ENCODE measurements around the gene RNF138.
"Not testable (repeated sequence)": the region's sequence is repeated elsewhere in the genome, so short reads cannot be mapped to it uniquely, and the experiment has no call there.

The RNF138 gene

DNA sequence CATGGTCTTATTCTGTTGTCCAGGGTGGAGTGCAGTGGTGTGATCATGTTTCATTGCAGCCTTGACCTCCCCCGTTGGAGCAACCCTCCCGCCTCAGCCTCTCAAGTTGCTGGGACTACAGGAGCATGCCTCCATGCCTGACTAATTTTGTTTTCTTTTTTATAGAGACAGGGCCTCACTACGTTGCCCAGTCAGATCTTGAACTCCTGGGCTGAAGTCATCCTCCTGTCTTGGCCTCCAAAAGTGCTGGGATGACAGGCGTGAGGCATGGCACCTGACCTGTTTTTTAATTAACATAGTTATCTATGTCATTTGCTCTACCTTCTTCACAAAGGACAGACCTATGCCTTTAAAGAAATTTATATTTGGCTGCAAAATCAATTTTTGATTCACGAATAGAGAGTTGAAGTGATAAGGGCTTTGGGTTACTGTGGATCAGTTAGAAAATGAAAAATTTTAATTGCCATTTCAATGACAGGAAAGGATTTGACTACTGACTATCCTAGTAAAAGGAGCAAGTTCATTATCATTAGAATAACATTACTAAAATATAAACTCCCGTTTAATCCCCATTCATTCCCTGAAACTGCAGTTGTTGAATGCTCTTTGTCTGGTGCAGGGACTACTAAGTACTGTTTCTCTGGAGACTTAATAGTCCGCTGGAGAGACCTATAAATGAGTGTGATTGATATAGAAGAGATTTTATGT, 3.7 kb downstream of the RNF138 start:
- DNase-seq (ENCODE audit: low spot score), result no peak

DNA sequence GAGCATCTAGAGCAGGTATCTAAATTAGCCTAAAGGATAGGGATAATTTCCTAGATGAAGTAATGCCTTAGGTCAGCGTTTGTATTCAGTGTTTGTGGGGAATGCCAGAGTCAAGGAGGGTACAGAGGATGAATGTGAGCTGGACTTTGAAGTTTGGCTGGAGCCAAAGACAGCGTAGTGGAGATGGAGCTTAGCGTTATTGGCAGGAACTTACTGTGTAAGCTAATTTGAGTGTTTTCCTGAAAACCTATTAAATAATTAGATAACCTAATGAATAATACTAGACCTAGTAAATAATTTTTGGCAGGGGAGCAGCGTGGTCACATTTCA, 4.2 kb downstream of the RNF138 start:
- DNase-seq (ENCODE audit: low spot score), result no peak

DNA sequence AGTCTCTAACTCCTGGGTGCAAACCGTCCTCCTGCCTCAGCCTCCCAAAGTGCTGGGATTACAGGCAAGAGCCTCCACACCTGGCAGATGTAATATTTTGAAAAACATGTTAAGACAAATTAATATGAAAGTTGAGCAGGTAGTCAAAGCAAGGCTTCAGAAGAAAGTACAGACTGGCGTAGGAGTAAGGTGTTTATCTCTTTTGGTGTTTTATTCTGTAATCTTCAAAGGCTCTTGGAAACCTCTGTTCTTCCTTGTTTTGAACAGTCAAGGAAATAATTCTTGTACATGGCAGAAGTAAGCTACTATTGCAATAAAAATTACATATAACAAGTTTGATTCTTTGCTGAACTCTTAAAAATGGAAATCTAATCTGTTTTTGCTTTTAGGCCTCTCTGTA, 5.3 kb downstream of the RNF138 start:
- no peak for DNase-seq (ENCODE audit: low spot score)

DNA sequence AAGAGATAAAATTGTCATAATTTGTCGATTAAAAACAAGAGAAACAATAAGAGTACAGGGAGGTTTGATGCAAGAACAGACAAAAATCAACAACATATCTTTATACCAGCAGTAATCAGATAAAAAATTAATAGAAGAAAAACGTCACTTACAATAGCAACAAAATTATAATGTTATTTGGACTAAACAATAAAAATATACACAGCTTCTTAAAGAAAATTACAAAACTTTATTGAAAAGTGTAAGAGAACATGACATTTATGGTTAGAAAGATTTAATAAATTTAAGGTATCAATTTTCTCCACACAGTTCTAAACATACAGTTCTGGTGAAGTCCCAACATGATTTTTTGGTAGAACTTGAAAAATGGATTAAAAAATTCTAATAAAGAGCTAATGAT, 12.8 kb downstream of the RNF138 start:
- no peak for DNase-seq (ENCODE audit: low spot score)

DNA sequence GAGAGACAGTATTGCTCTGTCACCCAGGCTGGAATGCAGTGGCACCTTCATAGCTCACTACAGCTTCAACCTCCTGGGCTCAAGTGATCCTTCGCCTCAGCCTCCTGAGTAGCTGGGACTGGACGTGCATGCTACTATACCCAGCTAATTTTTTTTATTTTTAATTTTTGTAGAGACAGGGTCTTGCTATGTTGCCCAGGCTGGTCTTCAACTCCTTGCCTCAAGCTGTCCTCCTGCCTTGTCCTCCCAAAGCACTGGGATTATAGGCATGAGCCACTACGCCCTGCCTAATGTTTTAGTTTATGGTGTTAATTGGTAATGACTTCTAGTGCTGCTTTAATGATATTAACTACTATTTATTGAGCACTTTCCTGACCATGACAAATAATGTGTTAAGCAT, 18.3 kb downstream of the RNF138 start:
- DNase-seq (ENCODE audit: low spot score), result no peak

DNA sequence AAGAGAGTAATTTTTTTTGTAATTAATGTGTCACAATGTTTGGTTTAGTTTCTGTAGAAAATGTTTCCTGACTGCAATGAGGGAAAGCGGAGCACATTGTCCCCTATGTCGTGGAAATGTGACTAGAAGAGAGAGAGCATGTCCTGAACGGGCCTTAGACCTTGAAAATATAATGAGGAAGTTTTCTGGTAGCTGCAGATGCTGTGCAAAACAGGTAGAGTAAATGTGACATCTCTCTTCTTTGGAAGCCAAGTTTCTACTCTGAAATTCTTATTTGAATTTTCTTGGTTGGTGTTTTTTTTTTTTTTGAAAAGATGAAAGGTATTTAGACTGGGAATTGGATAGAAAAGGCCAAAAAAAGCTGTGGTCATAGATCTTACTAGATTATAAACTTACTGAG, 20.0 kb downstream of the RNF138 start:
- no peak for DNase-seq (ENCODE audit: low spot score)

DNA sequence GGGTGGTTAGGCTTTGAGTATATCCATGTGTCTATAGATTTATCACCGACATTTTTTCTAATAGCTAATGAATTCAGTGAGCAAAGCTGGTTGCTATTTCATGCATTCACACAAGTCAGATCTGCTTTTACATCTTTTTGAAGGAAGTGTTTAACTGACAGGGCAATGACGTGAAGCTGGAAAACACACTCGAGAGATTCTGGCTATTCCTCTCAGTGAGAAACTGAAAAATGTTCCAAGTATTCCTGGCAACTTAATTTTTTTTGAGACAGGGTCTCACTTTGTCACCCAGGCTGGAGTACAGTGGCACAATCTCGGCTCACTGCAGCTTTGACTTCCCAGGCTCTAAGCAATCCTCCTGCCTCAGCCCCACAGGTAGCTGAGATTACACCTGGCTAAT, 21.2 kb downstream of the RNF138 start:
- no peak for DNase-seq (ENCODE audit: low spot score)

DNA sequence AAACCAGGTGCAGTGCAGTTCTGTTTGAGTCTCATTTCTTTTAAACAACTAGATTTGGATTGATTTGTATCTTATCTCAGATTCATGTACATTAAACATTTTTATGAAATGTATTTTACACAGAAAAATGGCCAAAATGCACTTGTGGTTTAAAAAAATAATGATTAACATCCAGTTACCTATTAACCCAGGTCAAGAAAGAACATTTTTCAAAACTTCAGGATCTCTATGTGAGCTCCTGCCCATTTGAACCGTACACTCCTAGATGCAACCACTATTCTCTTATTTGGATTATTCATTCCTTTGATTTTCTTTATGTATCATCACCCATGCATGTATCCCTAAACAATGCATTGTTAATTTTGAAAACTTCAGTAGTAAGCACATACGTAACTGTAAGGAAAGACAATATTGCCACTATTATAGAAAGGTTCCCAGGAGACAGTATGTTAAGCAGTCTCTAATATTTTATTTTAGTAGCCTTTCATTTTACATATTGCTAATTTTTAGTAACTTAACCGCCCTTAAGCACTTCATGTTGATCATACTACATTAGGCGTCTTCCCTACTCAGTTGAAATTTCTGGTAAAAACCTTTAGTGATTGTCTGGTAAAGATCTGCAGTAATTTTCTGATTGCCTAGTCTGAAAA, 22.7 kb downstream of the RNF138 start:
- DNase-seq (ENCODE audit: low spot score), result no peak

DNA sequence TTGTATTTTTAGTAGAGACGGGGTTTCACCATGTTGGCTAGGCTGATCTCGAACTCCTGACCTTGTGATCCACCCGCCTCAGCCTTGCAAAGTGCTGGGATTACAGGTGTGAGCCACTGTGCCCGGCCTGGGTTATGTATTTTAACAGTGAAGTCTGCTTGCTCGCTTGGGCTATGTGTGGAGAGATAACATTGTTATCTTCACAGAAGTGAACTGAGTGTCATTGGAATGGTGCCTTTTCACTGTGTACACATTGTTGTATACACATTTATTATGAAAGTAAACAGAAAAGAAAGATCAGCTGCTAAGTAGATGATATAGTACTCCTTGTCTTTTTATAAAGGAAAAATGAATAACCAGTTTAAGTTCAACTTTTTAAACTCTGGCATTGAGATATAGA, 30.4 kb downstream of the RNF138 start:
- no peak for DNase-seq (ENCODE audit: low spot score)

DNA sequence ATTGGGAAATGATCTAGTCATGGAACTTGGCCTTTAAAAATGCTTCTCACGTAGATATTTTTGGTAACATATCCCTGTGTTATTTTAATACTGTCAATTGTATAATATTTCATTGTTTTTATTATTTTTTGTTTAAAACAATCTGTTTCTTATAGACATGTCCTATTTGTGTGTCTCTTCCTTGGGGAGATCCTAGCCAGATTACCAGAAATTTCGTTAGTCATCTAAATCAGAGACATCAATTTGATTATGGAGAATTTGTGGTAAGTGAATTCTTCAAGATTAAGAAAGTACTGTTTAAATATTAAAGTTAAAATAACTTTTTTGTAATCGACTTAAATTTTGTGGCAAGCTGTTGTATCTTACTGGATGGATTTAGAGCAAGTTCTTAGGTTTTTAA, 34.9 kb downstream of the RNF138 start:
- no peak for DNase-seq (ENCODE audit: low spot score)

DNA sequence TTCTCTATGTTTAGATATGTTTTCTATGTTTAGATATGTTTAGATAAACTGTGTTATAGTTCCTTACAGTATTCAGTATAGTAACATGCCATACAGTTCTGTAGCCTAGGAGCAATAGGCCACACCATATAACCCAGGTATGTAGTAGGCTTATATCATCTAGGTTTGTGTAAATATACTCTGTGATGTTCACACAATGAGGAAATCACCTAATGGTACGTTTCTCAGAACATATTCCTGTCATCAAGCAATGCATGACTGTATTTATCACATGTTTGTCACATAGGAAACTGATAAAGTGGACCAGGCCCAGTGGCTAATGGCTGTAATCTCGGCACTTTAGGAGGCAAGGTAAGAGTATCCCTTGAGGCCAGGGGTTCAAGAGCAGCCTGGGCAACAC, 44.0 kb downstream of the RNF138 start:
- no peak for DNase-seq (ENCODE audit: low spot score)

DNA sequence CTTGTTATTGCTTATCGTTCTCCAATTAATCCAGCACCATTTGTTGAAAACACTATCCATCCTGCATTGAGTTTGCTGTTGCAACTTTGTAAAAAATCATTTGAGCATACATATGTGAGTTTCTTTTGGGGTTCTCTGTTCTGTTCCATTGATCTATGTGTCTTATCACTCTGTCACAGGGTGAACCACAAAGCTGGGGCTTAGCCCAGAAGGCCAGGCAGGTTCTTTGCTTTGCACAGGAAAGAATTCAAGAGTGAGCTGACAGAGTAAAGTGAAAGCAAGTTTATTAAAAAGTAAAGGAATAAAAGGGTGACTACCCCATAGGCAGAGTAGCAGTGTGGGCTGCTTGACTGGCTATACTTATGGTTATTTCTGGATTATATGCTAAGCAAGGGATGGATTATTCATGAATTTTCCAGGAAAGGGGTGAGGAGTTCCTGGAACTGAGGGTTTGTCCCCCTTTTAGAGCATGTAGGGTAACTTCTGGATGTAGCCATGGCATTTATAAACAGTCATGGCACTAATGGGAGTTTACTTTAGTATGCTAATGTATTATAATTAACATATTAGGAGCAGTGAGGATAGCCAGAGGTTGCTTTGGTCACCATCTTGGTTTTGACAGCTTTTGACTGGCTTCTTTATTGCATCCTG, 46.8 kb downstream of the RNF138 start:
- DNase-seq (ENCODE audit: low spot score), result no peak

DNA sequence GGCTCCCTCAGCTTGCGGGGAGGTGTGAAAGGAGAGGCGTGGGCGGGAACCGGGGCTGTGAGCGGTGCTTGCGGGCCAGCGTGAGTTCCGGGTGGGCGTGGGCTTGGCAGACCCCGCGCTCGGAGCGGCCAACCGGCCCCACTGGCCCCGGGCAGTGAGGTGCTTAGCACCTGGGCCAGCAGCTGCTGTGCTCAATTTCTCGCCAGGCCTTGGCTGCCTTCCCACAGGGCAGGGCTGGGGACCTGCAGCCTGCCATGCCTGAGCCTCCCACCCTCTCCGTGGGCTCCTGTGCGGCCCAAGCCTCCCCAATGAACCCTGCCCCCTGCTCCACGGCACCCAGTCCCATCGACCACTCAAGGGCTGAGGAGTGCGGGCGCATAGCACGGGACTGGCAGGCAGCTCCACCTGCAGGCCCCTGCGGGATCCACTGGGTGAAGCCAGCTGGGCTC, 48.2 kb downstream of the RNF138 start:
- no peak for DNase-seq (ENCODE audit: low spot score)

DNA sequence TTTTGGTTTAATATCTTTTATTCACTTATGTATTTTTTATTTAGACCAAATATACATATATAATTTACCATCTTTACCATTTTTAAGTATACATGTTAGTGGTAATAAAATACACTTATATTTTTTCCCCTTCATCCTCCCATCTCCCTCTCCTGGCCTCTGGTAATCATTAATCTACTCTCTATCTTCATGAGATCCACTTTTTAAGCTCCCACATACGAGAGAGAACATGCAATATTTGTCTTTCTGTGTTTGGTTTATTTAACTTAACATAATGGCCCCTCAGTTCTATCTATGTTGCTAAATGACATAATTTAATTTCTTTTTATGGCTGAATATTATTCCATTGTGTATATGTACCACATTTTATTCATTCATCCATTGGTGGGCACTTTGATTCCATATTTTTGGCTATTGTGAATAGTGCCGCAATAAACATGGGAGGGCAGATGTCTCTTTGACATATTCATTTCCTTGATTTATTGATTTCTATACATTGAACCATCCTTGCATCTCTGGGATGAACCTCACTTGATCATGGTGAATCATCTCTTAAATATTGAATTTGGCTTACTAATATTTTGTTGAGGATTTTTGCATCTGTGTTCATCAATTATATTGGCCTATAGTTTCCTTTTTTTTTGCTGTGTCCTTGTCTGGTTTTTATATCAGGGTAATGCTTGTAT, 56.7 kb downstream of the RNF138 start:
- DNase-seq (ENCODE audit: low spot score), result no peak

DNA sequence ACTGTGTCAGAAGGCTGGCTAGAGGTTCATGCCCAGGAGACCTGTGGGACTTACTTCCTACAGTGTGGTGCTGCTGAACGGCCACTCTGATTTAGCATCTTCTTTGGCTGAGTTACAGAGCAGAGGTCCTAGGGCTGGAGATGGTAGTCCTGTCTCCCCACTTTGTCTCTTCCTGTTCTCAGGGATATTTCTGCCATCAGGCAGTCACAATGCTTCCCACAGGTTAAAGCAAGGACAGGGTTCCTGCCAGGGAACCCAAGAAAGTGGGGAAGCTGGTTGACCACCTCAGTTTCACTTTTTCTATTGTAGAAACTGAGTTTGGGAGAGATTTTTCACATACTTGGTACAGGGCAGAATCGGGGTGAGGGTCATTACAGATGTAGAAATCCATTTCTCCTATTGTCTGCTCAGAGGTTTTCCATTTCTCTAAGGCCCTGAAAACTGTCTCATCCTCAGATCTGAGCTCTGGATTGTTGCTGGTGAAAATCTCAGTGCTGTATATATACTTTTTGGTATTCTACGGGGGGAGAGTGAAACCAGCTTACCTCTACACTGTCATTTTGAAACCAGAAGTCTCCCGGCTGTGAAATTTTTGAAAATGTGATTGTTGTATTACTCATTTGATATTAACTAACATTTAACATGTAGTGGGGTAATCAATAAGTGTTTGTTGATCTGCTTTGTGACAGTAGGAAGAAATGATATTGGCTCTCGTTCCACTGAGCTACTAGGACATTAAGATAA, 61.2 kb downstream of the RNF138 start:
- no peak for DNase-seq (ENCODE audit: low spot score)

DNA sequence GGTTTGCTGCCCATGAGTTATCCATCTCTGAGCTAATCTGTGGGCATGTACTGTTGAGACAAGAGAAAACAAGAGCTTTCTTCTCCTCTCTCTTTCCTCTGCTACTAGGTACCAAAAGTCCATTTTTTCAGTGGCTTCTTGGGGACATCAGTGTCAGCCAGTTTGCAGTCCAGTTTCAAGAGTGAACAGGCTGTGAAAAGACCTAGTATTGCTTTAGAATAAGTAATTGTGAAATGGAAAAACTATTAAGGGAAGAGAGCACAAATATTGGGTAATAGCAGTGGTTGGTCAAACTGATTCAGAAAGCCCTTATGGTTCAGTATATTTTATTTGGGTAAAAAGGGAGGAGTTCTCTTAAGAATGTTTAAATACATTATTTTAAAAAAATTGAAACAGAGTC, 65.2 kb downstream of the RNF138 start:
- DNase-seq (ENCODE audit: low spot score), result no peak

DNA sequence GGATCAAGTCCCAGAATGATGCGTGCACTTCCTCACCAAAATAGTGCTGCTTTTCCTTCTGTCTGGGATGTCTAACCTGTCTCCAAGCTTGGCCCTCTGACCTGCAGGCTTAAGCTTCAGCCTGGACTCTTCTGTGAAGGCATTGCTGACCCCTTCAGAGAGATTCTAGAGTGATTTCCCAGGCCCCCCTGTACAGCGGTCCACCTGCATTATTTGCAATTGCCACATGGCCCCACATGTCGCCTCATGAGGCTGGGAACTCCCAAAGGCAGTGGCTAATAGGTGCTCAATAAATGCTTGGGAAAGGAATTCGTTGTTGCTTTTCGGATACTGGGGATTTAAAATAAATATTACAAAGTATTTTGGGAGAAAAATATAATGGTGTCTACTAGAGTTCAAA, 65.9 kb downstream of the RNF138 start:
- no peak for DNase-seq (ENCODE audit: low spot score)

DNA sequence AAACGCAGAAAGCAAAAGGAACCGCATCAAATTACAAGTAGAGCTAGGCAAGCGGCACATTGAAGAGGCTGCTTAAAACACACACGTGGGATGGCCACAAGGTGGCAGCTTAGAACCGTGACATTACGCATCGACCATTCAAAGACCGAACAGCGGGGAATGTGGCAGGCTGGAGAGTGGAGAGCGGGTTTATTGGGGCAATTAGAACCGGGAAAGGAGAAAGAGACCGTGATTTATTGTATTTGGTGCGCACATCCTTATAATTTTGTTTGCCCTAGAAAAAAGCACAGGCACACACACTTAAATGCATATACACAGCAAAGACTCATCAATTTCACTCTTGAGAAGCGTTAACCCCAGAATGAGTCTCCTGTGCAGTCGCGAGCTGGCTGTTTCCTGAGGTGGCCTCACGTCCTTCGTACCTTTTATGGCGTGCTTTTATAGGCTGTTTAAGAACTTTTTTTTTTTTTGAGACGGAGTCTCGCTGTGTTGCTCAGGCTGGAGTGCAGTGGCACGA, 66.5 kb downstream of the RNF138 start:
- DNase-seq (ENCODE audit: low spot score), result peak; percentile 89

DNA sequence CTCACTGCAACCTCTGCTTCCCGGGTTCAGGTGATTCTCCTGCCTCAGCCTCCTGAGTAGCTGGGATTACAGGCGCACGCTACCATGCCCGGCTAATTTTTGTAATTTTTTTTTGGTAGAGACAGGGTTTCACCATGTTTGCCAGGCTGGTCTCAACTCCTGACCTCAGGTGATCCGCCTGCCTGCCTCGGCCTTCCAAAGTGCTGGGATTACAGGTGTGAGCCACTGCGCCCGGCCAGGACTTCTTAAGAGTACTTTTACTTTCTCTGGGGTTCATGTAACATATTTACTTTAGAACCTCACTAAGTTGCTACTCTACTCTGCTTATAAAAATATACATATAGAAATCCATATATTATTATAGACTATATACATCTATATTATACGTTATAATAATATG, 67.0 kb downstream of the RNF138 start:
- not testable (repeated sequence) for DNase-seq (ENCODE audit: low spot score)

DNA sequence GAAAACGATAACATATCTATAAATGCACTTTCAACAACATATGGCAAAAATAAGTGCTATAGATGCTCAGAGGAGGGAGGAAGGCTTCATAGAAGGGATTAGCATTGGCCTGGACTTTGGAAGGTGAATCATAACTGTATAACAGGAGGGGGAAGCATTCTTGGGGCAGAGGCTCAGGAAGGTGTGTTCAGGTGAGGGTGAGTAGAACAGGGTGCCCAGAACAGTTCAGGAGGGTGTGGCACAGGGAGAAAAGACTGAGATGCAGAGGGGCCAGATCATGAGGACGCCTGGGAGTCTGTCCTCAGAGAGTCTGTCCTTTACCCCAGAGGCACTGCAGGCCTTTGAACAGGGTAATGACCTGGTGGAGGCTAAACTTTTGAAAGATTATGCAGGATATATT, 68.9 kb downstream of the RNF138 start:
- DNase-seq (ENCODE audit: low spot score), result no peak

DNA sequence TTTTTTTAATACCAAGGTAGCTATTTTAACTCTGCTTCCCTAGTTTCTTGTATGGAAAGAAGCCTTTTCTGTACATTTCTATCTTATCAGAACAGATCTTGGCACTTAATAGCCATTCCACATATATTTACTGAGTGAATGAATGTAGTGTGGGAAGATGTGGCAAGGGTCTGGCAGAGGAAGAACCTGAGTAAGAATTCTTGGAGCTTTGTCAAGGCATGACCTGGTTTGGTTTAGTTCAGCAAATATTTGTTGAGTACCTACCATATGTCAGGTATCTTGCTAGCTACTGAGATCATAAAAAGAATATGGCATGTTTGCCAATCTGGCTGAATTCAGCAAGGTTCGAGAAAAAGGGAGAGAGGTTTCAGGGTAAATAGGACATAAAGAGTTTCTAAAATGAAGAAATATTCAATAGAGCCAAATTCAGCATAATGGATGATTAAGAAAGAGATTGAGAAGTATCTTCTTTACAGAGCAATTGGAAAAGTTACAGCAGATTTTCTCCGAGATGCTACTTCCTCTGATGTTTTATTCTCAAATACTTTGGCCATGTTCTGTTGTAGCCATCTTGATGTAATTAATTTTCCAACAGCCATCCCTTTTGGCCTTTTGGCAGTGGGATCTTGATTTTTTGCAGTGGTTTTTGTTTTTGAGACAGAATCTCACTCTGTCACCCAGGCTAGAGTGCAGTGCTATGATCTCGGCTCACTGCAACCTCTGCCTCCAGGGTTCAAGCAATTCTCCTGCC, 76.5 kb downstream of the RNF138 start:
- no peak for DNase-seq (ENCODE audit: low spot score)

All from AG20443 (cell line).